ENCODE data around the gene RPS25.
"Not testable (repeated sequence)": the region's sequence is repeated elsewhere in the genome, so short reads cannot be mapped to it uniquely, and the experiment has no call there.

Gene RPS25

DNA sequence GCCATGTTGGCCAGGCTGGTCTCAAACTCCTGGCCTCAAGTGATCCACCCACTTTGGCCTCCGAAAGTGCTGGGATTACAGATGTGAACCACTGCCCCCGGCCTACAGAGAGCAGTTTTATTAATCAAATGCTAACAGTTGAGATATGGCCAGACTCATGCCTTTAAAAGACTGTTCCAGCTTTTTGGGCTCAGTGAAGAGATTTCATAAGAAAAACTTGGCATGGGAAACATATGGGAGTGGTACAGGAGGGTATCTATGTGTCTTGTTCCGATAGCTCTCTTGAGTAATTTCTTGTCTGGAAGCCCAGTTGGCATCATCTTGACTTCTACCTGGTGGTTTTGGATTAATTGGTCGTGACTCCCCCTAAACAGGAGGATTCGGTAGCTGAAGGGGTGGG is 20.7 kb upstream of the RPS25 start:
- no peak for DNase-seq (ENCODE audit: low read depth)

DNA sequence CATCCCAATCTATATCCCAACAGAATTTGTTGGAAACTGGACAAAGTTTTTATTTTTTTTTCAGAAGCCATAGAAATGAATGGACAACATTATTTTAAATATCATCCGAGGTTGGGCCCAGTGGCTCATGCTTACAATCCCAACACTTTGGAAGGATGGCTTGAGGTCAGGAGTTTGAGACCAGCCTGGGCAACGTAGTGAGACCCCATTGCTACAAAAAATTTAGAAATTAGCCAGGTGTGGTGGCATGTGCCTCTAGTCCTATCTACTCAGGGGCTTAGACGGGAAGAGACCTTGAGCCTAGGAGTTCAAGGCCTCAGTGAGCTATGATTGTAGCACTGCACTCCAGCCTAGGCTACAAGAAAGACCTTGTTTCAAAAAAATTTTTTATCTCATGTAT is 16.7 kb upstream of the RPS25 start:
- DNase-seq (ENCODE audit: low read depth) = no peak

DNA sequence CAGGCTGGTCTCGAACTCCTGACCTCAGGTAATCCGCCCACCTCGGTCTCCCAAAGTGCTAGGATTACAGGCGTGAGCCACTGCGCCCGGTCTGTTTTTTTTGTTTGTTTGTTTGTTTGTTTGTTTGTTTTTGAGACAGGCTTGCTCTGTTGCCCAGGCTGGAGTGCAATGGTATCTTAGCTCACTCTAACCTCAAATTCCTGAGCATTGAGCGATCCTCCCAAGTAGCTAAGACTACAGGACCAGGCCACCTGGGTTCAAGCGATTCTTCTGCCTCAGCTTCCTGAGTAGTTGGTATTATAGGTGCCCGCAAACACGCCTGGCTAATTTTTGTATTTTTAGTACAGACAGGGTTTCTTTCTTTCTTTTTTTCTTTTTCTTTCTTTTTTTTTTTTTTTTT is 15.3 kb upstream of the RPS25 start:
- DNase-seq (ENCODE audit: low read depth) = not testable (repeated sequence)

DNA sequence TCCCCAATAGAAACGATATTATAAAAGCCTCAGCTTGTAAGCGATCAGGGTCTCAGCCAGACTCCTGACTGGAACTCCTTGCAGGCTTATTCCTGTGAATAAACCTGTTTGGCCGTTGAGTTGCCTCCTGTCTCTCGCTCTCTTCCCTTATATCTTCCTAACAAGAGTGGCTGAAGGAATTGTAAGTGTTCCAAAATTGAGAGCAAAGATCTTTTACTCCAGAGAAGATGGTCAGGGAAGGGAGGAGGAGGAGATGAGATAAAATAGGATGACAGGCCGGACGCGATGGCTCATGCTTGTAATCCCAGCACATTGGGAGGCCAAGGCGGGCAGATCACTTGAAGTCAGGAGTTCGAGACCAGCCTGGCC is 13.8 kb upstream of the RPS25 start:
- no peak for DNase-seq (ENCODE audit: low read depth)

DNA sequence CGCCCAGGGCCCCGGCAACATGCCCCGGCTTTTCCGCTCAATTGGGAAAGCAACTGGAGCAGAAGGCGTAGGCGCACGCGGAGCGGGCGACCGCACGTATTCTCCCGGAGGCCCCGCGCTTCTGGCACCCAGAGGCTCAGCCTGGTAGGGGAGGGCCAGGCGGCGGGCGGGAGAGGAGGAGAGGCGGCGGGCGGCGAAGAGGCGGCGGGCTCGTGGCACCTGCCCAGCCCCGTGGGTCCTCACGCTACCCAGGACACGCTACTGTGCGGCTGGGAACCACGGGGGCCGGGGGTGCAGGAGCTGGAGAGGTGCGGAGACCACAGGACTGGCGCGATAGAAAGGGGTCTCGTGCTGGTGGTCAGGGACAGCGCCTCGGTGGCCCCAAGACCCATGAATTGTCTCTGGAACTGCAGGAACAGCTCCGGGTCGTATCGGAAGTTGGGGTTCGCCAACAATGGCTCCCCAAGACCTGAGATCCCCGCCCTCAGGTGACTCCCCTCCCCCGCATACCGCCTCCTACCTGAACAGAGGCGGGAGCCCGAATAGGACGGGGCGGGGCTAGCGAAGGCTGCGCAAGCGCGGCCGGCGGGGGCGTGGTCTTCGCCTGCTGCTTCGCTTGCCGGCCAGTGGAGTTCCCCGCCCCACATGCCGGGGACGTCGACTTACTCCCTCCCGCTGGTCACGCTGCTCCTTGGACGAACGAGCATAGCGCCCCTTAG is 12.3 kb upstream of the RPS25 start, which contains the start of gene SLC37A4:
Gene SLC37A4, minus strand, starts transcription at position 549 of the 719 bp plus-strand sequence.
- peak; percentile 97 for DNase-seq (ENCODE audit: low read depth)

DNA sequence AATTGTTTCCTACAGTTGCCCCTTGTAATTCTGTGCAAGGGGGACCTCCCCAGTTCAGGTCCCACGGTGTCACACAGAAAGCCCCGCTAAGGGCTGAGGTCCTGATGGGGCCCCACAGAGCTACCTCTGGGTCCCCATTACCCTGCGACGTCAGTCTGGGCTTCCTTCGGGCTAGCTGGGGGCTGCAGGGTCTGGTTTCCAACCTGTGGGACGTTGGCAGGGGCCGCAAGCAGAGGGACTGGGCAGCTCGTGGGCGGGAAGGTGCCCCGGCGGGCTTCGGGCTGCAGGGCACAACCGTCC is 11.8 kb upstream of the RPS25 start:
- DNase-seq (ENCODE audit: low read depth) = no peak

DNA sequence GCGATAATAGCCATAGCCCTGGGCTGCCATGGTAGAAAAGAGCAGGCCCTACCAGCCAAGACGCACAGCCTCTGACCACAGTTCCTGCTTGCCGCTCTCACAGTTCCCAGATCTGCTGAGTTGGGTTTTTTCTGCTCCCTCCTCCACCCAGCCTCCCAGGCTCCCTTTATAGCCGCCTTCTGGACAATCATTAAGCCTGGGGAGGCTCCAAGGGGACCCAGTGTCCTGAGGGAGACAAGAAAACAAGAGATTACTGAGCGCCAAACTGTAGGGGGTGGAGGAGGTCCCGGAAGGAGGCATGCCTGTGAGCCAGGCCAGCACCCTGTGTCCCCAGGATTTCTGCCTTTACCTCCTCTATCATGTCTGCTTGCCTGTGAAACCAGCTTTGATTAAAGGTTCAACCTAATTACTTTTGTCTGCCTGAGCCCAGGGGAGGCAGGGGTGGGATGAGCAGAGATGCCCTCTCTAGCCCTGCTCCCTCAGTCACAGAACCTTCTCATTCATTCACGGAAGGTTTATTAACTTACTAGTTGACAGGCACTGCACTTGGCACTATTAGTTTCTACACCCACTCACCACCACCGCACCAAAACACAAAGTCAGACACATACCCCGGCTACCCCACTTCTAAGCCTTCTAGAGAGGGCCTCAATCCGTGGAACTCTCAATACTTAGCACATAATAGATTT is 11.3 kb upstream of the RPS25 start:
- DNase-seq (ENCODE audit: low read depth) = no peak

DNA sequence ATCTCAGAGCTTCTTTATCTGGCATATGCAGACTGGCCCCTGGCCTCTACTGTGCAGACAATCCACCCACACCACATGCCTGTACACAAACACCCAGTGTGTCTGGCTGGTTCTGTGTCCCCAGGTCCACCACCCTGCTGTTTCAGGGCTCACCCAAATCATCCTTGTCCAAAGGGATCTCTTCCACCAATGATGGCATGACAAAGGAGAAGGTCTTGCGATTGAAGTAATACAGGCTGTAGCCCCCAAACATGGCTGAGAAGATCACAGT is 10.9 kb upstream of the RPS25 start:
- no peak for DNase-seq (ENCODE audit: low read depth)

DNA sequence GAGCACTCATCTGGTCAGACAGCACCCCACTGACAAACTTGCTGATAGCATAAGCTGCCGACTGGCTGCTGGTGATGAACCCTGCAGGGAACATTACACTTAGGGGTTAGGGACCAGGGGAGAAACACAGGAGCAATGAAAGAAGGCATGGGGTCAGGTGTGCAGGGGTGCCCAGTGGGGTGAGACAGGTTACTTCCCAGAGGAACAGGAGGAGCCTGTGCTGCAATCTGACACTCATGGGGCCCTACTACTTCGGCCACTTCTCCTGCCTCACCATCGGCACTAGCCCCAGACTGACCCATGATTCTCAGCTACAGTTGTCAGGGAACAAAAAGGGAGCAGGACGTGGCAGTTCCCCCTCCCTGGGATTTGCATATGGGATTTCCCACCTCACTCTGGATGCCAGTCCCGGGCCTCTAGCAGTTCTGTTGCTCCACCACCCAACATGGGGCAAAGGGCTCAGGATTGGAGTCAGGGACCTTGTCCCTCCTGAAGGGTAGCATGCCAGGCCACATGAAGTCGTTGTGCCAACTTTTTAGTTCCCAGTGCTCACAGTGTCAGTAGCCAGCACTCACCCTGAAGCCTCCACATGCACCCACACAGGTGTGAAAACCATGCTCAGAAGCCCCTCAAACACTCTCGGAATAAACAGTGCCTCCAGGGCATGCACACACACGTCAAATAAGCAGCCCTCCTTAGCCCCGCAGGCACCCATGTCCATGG is 10.4 kb upstream of the RPS25 start:
- DNase-seq (ENCODE audit: low read depth) = no peak

DNA sequence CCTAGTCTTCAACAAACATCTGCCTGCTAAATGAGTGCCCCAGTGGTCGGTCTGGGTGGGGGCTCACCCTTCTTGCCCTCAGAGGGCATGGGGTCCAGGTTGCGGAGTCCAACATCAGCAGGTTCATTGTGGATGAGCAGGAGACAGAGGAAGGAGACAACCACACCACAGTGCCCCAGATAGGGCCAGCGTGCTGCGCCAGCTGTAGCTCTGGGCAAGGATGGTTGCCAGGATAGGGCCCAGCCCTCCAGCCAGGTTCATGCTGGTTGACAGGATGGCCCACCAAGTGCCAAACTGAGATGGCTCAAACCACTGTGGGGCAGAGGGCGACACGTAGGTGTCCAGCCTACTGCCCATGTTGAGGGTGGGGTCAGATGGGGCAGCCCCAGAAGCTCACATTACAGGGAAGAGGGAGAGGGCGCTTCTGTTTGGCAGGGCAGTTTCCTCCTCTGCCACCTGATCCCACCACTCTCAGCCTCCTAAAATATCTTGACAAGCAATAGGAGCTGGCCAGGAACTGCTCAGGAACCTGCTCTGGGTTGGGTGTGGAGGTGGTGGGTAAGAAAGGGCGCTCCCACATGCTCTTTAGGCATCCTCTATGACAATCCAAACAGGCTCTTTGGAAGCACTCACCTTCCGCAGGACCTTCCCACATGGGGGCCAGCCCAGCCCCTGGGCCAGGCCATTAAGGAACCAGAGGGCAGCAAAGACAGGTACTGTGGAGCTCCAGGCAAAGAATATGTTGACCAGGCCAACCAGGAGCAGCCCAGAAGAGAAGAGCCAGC is 9.6 kb upstream of the RPS25 start:
- DNase-seq (ENCODE audit: low read depth) = no peak

DNA sequence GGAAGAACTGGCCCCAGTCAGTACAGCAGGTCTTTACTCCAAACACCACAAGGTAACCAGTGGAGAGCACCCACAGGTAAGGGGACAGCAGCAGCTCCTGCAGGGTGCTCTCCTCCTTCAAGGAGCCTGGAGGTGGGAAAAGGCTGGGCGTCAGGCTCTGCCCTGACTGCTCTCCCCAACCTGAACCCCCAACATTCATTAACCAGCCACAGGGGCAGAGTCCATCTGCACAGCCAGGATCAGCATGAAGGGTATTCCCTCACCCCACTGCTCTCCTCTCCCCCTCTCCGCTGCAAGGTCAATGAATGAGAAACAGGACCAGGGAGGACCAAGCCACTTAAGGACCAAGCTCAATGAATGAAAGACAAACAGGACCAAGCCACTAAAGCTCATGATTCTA is 8.8 kb upstream of the RPS25 start:
- no peak for DNase-seq (ENCODE audit: low read depth)

DNA sequence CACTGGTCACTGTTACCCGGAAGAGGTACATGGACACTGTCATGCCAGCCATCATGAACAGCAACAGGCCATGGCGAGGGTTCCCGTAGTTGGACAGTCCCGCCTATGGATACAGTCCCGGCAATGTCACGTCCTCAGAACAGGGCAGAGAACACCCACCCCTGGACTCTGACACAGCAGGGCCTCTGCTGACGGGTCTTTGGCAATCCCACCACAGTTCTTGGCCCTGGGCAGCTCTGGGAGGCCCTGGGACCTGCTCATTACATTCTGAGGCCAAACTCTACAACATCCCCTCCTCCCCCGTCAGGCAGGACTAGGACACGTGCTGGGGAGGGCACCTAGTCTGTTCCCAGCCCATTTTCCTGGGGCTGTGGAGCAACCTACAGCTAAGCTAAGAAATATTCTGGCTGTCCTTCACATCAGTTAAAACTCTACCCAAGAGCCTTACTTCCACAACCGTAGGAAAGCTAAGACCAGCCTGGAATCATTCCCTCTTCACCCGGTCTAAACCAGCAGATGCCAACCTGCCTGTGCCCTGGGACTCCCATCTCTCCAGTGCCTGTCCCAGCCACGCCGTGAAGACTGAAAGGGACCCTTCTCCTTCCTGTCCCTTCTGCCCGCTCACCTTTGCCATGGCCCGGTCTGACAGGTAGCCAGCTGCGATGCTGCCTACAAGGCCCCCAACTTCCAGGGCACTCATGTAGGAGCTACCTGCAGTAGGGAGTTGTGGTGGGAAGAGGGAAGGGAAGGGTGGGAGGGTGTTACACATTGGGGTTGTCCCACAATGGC is 8.0 kb upstream of the RPS25 start:
- no peak for DNase-seq (ENCODE audit: low read depth)

DNA sequence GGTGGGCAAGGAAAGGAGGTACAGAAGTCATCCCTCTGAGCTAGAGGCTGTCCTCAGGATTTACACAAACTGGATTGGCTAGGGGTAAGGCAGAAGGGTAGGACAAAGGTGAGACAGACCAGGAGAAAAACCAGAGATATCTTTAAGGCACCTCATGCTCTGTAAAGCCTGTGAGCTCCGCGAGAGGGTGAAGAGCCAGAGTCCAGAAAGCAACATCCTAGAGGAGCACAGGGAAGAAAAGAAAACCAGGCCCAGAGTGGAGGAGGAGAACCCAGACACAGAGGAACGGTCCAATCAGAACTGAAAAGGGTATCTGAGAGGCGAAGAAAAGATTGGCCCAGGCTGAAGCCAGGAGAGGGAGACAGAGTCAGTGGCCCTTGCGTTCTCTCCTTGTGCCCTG is 7.4 kb upstream of the RPS25 start:
- DNase-seq (ENCODE audit: low read depth) = no peak

DNA sequence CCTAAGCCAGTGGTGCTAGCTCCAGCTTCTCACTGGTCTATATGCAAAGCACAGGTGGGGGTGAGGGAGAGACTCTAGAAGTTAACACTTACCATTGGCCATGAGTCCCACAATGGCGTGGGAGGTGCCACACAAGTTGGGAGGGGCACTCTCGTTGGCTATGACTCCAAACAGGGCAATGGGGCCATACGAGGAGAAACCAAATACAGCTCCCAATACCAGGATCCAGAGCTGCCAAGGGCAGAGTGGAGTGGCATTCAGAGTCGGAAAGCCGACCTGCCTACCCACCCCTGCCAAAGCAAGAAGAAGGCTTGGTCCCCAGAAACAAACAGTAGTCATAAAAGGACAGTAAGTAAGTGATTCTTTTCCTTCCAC is 6.9 kb upstream of the RPS25 start:
- DNase-seq (ENCODE audit: low read depth) = no peak

DNA sequence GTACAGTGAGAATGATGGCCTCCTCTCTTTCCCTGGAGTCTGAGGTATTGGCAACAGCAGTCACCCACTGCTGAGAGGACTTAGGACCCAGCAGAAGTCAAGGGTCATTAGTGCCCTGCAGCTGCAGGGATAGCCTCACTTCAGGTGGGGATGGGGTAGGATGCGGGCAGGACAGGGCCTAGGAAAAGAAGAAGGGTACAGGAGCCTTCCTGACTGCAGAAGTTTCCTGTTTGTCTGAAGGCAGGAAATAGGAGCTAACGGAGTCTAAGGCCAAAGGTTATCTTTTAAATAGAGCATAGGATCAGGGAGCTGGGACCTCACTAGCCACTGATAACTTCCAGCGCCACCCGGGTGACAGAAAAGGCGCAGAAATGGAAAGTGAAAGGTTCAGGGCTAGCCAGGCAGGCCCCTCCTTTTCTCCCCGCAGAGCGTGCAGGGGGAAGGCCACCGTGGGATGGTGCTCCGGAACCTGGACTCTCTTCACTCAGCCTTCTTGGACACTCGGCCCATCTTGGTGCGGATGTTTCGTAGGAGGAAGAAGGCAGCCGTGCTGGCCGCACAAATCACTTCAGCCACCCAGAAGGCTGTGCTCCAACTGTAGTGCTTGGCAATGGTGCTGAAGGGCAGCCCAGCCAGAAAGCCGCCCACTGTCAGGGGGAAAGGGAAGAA is 6.4 kb upstream of the RPS25 start:
- DNase-seq (ENCODE audit: low read depth) = no peak

DNA sequence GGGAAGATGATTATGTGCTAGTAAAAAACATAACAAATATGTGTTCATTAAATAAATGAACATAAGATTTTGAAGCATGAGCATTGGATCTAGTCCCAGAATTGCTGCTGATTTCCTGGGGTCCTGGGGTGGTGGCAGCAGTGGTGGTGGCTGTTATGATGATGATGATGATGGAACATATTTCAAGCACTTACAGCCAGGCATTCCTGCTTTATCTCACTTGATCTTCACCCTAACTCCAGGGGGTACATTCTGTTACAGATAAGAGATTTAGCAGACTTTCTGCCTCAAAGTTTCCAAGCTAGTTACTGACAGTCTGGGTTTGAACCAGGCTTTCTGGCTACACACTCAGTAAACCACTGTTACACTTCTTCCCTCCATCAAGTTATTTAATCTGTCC is 5.6 kb upstream of the RPS25 start:
- no peak for DNase-seq (ENCODE audit: low read depth)

DNA sequence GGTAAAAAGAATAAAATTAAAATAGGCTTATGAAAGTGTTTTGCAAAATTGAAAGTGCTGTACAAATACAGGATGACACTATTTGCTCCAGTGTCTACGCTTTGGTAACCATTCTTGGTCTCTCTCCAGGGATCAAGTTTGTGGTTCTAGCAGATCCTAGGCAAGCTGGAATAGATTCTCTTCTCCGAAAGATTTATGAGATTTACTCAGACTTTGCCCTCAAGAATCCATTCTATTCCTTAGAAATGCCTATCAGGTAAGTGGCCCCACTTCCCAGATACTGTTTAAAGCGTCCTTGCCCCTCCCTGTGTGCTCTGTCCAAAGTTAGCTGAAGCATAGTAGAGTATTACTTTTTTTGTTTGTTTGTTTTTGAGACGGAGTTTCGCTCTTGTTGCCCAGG is 3.5 kb upstream of the RPS25 start:
- DNase-seq (ENCODE audit: low read depth) = no peak

DNA sequence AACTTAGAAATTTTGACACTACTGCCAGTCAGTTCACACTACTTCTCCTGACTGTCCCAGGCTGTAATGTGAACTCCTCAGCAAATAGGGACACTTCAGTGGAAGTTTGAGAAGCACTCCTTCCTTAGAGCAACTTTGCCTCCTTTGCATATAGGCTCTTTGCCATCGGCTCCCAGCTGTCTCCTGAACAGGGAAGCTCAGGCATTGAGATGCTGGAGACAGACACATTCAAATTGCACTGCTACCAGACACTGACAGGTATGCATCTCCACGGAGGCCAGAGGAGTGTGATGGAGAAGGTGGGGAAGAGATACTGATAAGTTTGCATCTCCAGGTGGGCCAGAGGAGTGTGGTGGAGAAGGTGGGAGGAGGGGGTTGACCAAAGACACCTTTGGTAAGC is 1.9 kb upstream of the RPS25 start:
- DNase-seq (ENCODE audit: low read depth) = no peak

DNA sequence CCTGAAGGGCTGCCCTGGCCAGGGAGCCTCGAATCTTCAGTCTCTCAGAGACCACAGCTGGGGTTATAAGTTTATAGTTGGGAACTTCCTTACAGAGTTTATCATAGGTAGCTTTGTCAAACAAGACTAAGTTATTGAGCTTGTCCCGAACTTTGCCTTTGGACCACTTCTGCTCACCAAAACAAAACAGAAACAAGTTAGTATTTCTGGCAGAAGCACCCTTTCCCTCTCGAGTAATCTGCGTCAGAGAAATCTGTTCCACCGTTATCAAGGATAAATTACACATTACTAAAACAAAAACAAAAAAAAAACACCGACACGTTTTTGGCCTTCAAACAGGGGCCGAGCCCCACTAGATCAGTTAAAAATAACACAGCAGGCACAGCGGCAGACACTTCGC is 766 bp downstream of the RPS25 start:
- DNase-seq (ENCODE audit: low read depth) = not testable (repeated sequence)

DNA sequence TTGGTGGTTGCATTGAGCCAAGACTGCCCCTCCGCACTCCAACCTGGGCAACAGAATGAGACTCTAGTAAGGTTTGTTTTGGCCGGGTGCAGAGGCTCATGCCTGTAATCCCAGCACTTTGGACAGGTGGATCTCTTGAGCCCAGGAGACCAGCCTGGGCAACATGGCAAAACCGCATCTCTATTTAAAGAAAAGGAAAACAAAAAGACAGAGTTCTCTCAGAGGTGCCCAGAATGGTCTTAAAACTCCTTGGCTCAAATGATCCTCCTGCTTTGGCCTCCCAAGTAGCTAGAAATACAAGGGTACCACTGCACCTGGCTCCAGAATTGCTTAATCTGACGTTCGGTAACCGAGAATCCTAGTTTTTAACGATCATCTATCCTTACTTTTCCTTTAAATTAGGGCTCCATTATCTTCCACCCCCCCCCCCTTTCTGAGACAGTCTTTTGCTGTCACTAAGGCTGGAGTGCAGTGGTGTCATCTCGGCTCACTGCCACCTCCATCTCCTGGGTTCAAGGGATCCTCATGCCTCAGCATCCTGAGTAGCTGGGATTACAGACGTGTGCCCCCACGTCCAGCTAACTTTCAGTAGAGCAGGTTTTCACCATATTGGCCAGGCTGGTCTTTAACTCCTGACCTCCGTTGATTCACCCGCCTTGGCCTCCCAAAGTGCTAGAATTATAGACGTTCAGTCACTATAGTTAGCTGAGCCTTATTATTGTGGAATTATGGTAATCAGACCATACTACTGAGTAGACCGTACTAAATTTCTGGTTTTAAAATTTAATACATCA is 1.7 kb downstream of the RPS25 start:
- no peak for DNase-seq (ENCODE audit: low read depth)

DNA sequence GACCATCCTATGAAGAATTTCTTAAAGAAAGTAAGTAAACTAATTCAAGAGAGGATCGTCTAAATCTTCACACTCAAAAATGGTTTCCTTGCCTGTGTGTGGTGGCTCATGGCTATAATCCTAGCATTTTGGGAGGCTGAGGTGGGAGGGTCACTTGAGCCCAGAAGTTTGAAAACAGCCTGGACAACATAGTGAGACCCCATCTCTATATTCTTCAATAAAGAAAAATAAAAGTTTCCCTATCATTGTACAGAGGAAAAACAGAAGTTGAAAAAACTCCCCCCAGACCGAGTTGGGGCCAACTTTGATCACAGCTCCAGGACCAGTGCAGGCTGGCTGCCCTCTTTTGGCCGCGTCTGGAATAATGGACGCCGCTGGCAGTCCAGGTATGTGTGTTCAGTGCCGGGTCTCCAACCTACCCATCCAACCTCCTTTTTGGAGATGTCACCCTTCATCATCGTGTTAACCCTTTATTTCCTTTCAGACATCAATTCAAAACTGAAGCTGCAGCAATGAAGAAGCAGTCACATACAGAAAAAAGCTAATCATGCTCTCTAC is 3.0 kb downstream of the RPS25 start:
- DNase-seq (ENCODE audit: low read depth) = no peak

Data from fibroblast of the conjunctiva (primary cell).